HG03442 (cell line): ENCODE results near the gene CAPN14.

ENCODE experiments used
- ATAC-seq: cut with Tn5 transposase; IDR thresholded peaks from one replicate; pipeline ENCODE4 v1.9.1; 2021; ENCODE audit warnings: mild to moderate bottlenecking, moderate library complexity; ENCODE audit not compliant: unreplicated experiment

Gene CAPN14

DNA sequence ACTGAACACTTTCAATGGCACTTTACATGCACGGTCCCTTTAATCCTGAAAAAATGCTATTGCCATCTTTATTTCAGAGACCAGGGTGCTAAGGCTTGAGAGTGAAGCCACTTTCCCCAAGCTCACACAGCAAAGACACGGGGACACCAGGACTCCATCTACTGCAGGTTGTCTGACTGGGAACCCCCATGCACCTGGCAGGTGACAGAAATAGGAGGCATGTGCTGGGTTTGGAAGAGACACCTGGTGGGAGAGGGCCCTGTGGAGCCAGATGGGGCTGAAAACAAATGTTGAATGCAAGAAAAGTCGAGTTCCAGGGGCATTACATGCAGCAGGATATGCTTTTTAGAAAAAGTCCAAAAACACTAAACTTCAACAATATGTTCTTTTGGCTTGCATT, 11.4 kb upstream of the CAPN14 start:
- no peak for ATAC-seq

GRCh38 chr2:31227711-31228125, 10.4 kb upstream of the CAPN14 start:
- no peak for ATAC-seq

DNA sequence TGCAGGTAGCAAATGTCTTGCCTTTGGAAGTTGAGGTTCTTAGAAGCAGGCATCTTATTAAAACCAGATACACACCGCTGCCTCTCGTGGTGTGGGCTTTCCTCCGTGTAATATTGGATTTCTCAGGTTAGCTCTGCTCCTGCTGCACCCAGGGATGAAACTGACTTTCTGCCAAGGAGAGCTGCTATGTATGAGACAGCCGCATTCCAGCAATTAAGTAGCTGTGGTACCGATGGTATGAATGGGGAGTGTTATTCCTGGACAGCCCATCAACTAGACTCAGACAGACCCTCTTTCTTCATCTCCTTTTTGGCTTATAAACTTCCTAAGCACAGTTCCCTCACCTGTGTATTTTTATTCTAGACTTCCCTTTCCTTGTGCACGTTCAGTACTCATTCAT, 9.8 kb upstream of the CAPN14 start:
- no peak for ATAC-seq

DNA sequence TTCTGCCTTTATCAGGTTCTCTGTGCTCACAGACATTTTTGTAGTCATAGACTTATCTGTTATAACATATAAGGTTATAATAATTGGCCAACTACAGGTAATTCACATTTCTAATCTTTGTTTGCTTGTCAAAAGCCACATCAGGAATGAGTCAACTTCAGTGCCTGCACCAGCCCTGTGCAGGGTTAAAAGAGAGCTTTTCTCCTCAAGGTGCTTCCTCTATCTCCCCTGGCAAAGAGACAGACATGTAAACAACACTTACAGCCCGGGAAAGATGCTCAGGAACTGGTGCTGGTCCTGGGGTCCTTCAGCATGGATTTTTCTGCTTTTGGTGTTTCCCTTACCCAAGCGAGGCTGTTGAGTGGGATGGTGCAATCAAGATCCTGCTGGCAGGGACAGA, 9.0 kb upstream of the CAPN14 start:
- no peak for ATAC-seq

DNA sequence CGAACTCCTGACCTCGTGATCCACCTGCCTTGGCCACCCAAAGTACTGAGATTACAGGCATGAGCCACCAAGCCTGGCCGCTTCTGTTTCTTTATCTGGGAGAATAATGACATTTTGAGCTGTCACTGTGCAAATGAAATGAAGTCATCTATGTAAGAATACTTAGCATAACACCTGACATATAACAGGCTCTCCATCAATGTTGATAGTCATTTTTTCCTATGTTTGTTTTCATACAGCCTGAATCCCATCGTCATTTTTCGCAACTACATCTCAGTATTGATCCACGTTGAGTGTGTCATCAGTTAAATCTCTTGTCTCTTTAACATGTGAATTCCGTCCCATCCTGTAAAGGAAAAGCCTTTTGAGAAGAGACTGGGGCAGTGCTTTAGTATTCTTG, 6.4 kb upstream of the CAPN14 start:
- no peak for ATAC-seq

DNA sequence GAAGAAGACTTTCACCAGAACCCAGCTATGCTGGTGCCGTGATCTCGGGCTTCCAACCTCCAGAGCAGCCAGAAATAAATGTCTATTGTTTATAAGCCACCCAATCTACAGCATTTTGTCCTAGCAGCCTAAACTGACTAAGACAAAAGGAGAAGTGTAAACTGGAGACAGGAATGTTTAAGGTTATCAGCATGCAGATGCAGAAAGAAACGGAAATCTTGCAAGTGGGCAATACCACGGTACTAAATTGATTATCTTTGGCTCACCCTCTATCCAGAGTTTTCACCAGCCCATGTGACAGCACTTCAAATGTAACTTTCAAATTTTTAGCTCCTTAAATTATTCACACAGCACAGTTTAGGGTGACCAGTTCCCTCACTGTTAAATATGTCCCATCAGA, 5.7 kb upstream of the CAPN14 start:
- no peak for ATAC-seq

DNA sequence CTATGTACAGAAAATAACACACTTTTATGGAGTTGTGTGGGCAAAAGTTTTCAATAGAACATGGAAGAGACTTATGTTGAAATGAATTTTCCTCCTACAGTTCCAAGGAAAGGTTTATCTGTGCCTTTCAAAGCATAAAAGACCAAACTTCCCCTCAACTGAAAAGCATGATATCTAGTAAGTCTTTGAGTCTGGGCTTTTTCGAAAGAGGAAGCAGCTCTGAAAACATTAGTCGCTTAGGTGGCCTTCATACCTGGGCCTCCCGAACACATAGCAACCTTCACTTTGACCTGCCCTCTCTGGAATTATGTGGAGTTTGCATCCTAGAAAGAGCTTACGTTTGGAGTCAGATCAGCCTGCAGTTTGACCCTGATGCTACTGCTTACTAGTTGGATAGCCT, 4.8 kb upstream of the CAPN14 start:
- no peak for ATAC-seq

DNA sequence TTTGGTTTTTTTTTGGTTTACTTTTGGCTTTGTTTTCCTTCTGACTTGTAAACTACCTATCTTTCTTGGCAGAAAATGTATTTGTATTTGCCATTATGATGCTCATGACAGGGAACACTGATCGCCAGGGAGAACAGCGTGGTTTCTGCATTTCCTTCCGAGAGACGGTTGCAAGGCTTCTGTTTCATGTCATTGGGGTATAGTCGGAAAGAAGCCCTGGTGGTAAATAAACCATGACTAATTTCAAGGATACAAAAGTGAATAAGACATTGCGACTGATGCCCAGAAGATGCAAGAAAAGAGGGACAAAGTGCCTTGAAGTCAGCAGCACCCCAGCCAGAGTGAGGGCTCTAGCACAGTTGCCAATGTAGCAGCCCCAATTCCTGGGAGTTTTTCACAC, 4.2 kb upstream of the CAPN14 start:
- no peak for ATAC-seq

DNA sequence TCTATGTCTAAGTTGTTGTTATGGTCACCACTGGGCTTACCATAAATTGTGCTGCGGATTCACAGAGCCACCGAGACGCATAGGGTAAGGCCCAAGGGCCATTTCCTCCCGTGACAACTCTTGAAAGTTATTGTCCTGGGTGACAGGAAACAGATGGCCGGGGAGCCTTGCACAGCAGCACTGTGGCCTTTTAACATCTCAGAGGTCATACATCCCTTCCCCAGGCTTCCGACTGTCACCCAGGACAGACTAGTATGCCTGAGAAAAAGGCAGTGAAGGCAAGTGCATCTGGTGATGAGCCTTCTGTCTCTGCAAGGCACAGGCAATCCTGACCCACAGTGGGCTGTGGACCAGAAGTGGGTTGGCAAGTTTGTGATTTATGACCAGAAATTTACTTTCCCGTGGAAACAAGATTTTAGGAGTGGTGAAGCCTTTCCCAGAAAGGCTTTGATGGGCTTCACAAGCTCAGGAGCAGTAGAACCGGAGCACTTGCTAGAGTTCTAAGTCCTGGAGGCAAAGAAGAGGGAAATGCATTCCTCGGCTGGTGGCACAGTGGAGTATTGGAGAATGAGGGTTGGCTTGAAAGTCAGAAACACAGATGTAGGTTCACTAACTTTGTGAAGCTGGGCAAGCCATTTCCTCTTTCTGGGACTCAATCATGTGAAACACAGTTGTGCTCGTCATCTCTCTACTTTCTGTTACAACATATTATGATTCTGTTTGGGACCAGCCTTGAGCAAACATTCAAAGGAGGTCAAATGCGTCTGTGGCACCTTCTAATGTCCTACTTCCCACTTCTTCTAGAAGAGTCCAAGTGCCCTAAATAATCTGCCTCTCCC, 2.0 kb upstream of the CAPN14 start:
- peak; percentile 76 for ATAC-seq

GRCh38 chr2:31216734-31217133, 581 bp downstream of the CAPN14 start:
- peak; percentile 32 for ATAC-seq

DNA sequence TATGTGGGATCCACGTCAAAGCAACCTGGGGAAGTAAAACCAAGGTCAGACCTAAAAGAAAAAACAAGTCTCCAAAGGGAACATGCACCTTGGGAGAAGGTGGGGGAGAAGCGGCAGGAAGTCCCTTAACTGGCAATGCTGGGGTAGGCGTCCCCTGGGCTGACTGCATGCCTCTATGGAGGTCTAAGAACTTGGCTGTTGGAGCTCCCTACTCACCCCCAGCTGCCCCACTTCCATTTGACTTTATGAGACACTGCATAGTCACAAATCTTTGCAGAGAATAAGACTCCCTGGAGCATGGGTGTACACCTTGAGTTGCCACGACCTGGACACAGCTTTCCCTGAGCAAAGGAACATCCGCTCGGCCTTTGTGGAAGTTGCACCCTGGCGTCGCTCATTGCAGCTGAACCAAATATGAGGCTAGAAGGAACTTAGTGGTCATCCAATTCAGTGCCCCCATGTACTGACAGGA, 2.8 kb downstream of the CAPN14 start:
- no peak for ATAC-seq

- ATAC-seq: no peak
These were observed 3.5 kb downstream of the CAPN14 start for GRCh38 chr2:31213601-31214443.

DNA sequence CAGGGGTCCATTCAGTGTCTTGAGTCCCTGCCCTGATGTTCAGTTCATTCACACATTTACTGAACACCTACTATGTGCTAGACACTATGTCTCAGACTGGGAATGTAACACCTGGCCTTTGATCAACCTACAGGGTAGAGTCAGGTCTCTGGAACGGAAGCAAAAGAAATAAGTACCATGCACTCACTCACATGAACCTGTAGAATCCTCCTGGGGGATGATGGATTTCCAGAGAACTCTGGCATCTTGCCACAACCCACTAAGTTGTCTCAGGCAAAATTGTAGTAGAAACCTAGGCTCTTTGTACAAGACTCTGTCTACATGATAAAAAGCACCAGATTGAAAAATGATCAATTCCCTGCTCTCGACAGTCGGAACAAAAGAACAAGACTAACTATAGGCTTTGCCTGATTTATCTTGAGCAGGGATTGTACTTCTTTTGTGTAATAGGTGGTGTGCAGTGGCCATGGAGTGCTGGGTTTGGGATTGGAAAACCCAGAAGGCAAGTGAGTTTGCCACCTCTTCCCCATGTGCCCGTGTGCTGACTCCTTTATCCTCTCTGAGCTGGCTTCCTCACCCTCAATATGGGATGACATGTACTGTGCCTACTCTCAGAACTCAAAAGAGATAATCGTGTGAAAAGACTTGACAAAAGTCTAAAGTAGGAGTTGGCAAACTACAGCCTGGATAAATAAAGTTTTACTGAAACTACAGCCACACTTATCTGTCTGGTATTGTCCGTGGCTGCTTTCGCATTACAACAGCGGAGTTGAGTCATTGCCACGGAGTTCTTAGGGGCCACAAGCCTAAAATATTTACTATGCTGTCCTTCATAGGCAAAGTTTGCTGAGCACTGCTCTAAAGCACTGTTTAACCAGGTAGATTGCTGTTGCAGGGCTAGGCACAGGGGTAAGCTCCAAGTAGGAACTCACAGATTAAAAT, 4.4 kb downstream of the CAPN14 start:
- ATAC-seq: no peak

DNA sequence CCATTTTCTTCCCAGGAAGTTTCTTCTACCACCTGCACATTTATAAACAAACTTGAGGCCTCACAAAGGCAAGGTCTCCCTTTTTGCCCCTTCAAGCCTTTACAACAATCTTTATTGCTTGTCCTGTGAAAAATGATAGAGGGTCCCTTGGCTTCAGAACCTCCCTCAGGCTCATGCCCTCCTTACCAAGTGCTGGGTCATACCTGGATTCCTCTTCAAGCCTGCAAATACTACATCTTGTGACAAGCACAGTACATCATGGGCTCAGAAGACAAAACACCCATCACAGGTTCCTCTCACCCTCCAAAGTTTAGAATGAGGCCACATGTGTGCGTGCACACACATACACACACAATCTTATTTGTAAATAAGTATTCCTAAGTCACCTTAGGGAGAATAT, 9.1 kb downstream of the CAPN14 start:
- no peak for ATAC-seq

- peak; percentile 69 for ATAC-seq
These were observed 9.5 kb downstream of the CAPN14 start for GRCh38 chr2:31207790-31208189.

DNA sequence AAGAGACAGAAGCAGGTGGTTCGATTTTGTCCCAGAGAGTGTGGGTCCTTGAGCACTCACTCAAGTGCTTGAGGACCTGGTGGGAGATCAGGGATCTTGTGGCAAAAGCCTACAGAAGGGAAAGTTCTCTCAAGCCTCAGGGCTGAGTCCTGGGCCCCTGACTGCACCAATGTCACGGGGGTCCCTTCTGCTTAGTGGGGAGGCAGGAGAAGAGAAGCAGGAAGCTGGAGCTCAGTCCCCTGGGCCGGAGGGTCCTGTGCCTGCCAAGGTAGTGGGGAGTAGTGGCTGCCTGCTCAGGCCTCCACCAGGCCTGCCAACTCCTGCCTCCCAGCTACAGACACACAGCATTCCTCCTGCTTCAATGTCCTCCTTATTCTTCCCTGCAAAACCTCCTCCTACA, 11.7 kb downstream of the CAPN14 start:
- no peak for ATAC-seq

GRCh38 chr2:31205186-31205585, 12.1 kb downstream of the CAPN14 start:
- ATAC-seq: no peak

DNA sequence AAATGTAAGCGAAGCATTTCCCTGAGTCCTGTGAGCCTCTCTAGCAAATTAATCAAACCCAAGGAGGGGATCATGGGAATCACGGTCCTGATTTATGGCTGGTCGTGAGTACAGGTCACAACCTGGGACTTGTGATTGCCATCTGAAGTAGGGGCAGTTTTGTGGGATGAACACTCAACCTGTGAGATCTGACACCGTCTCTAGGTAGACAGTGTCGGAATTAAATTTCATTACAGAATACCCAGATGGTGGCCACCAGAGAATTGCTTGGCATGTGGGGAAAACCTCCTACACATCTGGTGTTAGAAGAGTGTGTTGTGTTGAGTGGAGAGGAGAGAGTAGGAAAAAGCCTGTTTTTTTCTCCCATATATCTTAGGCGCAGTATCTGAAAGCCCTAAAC, 12.5 kb downstream of the CAPN14 start:
- ATAC-seq: no peak

GRCh38 chr2:31203916-31204315, 13.4 kb downstream of the CAPN14 start:
- ATAC-seq: no peak

- no peak for ATAC-seq
These were observed 14.5 kb downstream of the CAPN14 start for GRCh38 chr2:31202833-31203232.

- ATAC-seq: no peak
These were observed 15.3 kb downstream of the CAPN14 start for GRCh38 chr2:31202041-31202440.
